Measurements from ENCODE around the gene SGTA.

SGTA gene

DNA sequence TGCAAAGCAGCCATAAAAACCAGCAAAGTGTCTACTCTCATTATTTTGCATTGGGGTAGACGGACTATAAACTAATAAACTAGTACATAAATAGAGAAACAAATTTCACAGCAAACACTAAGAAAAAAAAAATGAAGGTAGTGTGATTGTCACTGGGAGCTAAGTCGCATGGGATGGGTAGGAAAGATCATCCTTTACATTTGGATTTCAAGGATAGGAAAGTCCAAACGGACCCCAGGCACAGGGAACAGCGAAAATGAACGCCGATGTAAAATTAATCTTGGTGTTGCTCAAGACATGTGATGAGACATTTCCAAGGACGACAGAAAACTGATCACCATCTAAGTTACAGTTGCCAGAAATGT lies 690 bp upstream of the SGTA start:
- no peak for DNase-seq (ENCODE audit: low spot score)
- peak overlapping the region in 1 of 2 donors; percentile 88 for H3K27ac ChIP-seq

GRCh38 chr19:2782329-2782935 lies 641 bp downstream of the SGTA start:
- Histone ChIP-seq H3K4me3 (peak overlapping the region; percentile 89), H3K27ac (peak overlapping the region; percentile 88 to 93)
- no peak for DNase-seq (ENCODE audit: low spot score)
- TF ChIP-seq, protein P1, sequence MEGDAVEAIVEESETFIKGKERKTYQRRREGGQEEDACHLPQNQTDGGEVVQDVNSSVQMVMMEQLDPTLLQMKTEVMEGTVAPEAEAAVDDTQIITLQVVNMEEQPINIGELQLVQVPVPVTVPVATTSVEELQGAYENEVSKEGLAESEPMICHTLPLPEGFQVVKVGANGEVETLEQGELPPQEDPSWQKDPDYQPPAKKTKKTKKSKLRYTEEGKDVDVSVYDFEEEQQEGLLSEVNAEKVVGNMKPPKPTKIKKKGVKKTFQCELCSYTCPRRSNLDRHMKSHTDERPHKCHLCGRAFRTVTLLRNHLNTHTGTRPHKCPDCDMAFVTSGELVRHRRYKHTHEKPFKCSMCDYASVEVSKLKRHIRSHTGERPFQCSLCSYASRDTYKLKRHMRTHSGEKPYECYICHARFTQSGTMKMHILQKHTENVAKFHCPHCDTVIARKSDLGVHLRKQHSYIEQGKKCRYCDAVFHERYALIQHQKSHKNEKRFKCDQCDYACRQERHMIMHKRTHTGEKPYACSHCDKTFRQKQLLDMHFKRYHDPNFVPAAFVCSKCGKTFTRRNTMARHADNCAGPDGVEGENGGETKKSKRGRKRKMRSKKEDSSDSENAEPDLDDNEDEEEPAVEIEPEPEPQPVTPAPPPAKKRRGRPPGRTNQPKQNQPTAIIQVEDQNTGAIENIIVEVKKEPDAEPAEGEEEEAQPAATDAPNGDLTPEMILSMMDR (IDR thresholded peaks at IDR 0.05) = no peak

More for the DNA sequence above, 690 bp upstream of the SGTA start:
- H3K4me3 ChIP-seq = peak overlapping the region; percentile 89
- TF ChIP-seq, protein P1 (IDR thresholded peaks at IDR 0.05) = no peak

- DNase-seq (ENCODE audit: low spot score) = no peak
- Histone ChIP-seq H3K4me3 (no peak overlapping the region), H3K27ac (no peak overlapping the region)
- TF ChIP-seq, protein P1 (IDR thresholded peaks at IDR 0.05) = no peak
These were observed 2.8 kb downstream of the SGTA start for GRCh38 chr19:2780284-2780683.

DNA sequence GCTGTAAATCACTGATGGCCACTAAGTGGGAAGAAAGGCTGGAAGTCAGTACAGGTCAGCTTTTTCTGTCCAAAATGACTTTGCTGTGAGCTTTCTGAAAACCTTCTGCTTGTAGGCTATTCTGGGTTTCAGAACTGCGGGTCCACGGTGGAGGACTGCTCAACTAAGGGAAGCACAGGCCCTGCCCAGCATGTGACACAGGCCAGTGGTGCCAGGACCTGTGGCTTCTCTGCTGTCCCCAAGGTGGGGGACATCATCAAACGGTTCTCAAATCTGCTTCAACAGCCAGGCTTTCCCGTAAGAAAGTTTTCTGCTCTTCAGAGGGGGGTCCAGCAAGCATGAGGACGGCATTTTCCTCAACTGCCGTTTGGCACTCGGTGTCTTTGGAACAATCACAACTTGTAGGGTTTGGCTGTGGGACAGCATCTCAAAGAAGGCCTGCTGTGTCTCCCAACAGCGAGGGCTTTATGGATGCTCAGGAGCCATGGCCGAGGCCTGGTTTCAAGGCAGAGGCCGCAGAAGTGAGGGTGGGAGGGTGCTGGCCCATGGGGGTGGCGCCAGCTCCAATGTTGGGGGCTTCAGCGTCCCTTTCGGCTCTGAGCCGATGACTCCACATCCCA lies 3.8 kb downstream of the SGTA start:
- no peak for DNase-seq (ENCODE audit: low spot score)
- TF ChIP-seq, protein P1 (IDR thresholded peaks at IDR 0.05) = no peak
- no peak overlapping the region for H3K27ac ChIP-seq
- no peak overlapping the region for H3K4me3 ChIP-seq

DNA sequence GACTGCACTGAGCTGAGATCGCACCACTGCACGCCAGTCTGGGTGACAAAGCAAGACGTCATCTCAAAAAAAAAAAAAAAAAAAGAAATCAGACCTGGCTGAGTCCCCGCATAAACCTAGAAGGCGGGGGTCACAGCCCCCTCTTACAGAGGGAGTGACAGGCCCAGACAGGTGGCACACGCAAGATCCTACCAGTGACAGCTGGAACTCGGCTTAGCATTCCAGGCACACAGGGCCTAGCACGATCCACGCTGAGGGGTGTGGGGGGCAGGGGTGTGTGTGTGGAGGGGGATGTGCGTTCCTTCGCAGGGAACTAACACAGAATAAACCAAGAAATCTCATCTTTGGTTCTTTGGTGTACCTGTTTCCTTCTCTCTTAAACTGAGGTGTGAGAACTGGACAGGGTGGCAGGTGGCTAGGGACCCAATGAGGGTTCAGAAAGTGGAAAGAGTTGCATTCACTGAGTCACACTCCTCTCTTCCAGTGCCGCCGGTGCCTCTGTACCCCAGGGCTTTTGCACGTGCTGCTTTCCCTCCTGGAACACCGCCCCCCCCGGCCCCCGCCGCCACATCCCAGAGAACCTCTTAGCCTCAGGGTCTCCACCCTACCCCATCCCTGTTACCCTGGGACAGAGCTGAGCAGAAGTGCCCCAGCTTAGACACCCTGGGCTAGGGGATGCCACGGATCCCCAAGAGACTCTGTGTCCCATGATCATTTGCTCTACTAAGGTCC lies 5.0 kb downstream of the SGTA start:
- no peak for DNase-seq (ENCODE audit: low spot score)
- Histone ChIP-seq H3K4me3 (no peak overlapping the region), H3K27ac (no peak overlapping the region)
- TF ChIP-seq, protein P1 (IDR thresholded peaks at IDR 0.05) = no peak

DNA sequence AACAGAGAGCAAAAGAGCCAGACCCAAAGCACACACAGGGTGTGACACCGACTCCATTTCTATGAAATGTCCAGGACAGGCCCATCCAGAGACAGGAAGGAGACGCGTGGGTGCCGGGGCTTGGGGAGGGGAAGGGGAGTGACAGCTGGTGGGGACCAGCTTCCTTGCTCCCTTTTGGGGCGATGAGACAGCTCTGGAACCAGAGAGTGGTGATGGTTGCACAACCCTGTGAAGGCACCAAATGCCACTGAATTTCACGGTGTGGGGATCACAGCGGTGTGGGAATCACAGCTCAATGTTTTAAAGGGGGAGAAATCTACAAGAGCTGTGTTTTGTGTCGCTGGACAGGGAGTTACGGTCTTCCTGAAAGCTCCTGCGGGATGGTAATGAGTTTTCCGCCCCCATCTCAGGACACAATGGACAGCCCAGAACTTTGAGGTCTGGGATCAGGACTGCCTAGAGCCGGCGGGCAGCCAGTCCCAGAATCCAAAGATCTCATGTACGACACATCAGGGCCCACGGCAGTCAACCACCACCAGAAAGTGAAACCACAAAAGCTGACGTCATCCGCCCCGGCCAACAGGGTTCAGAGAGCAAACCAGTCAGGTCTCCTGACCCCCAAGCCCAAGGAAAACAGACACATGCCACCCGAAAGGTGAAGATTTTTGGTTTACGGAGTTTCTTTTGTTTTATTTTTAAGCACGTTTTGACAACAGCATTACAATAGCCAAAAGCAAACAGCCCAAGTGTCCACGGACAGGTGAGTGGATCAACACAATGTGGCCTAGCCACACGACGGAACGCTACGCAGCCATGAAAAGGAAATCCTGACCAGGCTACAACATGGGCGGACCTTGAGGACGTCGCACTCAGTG lies 7.3 kb downstream of the SGTA start:
- H3K4me3 ChIP-seq = peak overlapping the region; percentile 51
- peak overlapping the region; percentile 46 to 79 for H3K27ac ChIP-seq
- TF ChIP-seq, protein P1 (IDR thresholded peaks at IDR 0.05) = no peak
- no peak for DNase-seq (ENCODE audit: low spot score)

All from coronary artery (tissue), 2 donors.